Stomach (tissue), 4 donors: ENCODE measurements around the gene TMEM222.
A peak's percentile ranks its signal among the peaks of the same experiment; 100 is the strongest.

Experiments
- POLR2A ChIP-seq, 4 donors: fragments of 450-650 bp; IDR thresholded peaks; one replicate each; pipeline ENCODE4 v1.6.1; 2016; ENCODE audit warnings: antibody characterized with exemption in 4 of 4, control low read depth in 2 of 4, mild to moderate bottlenecking in 1 of 4, moderate library complexity in 1 of 4
- POLR2AphosphoS5 ChIP-seq, 3 donors: sonication (generic); formaldehyde crosslinking; IDR thresholded peaks; one replicate each; pipeline ENCODE4 v1.6.1; 2016; ENCODE audit warnings: antibody characterized with exemption in 3 of 3
- TF ChIP-seq, protein P1 (sequence below), 7 experiments: fragments of 450-650 bp in 4 of 7; fragments of 200-600 bp in 3 of 7; sonication (generic) in 3 of 7; IDR thresholded peaks; one replicate each; pipeline ENCODE4 v1.5.1; 2016 to 2019; ENCODE audit warnings: antibody characterized with exemption in 7 of 7, control low read depth in 2 of 7, mild to moderate bottlenecking in 1 of 7

- TF ChIP-seq POLR2AphosphoS5 (IDR thresholded peaks at IDR 0.05), result peak in 2 of 3 donors; percentile 10 to 13
- no peak for TF ChIP-seq POLR2A (IDR thresholded peaks at IDR 0.05)
- TF ChIP-seq, protein P1, sequence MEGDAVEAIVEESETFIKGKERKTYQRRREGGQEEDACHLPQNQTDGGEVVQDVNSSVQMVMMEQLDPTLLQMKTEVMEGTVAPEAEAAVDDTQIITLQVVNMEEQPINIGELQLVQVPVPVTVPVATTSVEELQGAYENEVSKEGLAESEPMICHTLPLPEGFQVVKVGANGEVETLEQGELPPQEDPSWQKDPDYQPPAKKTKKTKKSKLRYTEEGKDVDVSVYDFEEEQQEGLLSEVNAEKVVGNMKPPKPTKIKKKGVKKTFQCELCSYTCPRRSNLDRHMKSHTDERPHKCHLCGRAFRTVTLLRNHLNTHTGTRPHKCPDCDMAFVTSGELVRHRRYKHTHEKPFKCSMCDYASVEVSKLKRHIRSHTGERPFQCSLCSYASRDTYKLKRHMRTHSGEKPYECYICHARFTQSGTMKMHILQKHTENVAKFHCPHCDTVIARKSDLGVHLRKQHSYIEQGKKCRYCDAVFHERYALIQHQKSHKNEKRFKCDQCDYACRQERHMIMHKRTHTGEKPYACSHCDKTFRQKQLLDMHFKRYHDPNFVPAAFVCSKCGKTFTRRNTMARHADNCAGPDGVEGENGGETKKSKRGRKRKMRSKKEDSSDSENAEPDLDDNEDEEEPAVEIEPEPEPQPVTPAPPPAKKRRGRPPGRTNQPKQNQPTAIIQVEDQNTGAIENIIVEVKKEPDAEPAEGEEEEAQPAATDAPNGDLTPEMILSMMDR (IDR thresholded peaks at IDR 0.05), result no peak
Observed at GRCh38 chr1:27299385-27300271, 22.3 kb upstream of the TMEM222 start.
